GM13977 (cell line): ENCODE data around the gene SPATS2L.

Experiments
- DNase-seq: peaks from one replicate; pipeline ENCODE4 v3.0.0; 2012; ENCODE audit warnings: low spot score
- in situ Hi-C: fragments of 300-500 bp; cut with MboI; formaldehyde crosslinking; loops from one replicate; pipeline ENCODE4 v1.12.0; 2022; ENCODE audit warnings: low sequenced_read_pairs, low pct_unique_long_range_greater_than_20kb, mixed read lengths, inconsistent platforms; ENCODE audit not compliant: unreplicated experiment
- TF ChIP-seq, protein P1 (sequence below): IDR thresholded peaks from 2 replicates; pipeline ENCODE4 v1.5.1; 2012; ENCODE audit warnings: mild to moderate bottlenecking, control low read depth; ENCODE audit not compliant: insufficient read depth; ENCODE audit errors: extremely low read depth, missing control alignments

The SPATS2L gene

GRCh38 chr2:200488169-200488568 lies 181.7 kb downstream of the SPATS2L start:
- in situ Hi-C loops, result loop anchor here (5.0 kb wide), 1 partner anchor 511 kb away; no protein-coding TSS in a partner anchor
- no peak for DNase-seq
- TF ChIP-seq, protein P1, sequence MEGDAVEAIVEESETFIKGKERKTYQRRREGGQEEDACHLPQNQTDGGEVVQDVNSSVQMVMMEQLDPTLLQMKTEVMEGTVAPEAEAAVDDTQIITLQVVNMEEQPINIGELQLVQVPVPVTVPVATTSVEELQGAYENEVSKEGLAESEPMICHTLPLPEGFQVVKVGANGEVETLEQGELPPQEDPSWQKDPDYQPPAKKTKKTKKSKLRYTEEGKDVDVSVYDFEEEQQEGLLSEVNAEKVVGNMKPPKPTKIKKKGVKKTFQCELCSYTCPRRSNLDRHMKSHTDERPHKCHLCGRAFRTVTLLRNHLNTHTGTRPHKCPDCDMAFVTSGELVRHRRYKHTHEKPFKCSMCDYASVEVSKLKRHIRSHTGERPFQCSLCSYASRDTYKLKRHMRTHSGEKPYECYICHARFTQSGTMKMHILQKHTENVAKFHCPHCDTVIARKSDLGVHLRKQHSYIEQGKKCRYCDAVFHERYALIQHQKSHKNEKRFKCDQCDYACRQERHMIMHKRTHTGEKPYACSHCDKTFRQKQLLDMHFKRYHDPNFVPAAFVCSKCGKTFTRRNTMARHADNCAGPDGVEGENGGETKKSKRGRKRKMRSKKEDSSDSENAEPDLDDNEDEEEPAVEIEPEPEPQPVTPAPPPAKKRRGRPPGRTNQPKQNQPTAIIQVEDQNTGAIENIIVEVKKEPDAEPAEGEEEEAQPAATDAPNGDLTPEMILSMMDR, result no peak

DNA sequence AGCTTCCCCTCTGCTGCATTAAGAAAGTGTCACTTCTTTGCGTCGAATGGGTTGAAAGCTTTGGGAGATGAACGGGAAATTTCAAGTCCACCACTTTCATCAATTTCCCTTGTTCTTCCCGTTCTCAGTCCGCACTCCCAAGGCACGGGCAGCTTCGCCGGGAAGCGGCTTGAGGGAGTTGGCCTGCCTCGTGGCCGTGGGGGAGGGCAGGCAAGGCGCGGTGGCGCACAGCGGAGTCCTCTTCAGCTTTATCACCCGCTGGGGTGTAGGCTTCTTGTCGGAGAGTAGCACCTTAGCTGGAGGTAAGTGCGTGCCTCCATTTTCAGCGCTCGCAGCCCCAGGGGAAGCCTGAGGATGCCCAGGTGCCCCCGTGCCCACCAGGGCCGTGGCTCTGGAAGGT lies 183.5 kb downstream of the SPATS2L start:
- DNase-seq, result no peak
- TF ChIP-seq, protein P1, result no peak
- in situ Hi-C loops, result no loop called here

- in situ Hi-C loops, result no loop called here
- DNase-seq, result no peak
- TF ChIP-seq, protein P1, result no peak
Measured at GRCh38 chr2:200492656-200493055, 186.2 kb downstream of the SPATS2L start.

GRCh38 chr2:200494048-200494447 lies 187.6 kb downstream of the SPATS2L start:
- in situ Hi-C loops, result no loop called here
- no peak for DNase-seq

GRCh38 chr2:200496696-200497095 lies 190.2 kb downstream of the SPATS2L start:
- in situ Hi-C loops, result no loop called here
- TF ChIP-seq, protein P1, result no peak
- no peak for DNase-seq

More at GRCh38 chr2:200494048-200494447, 187.6 kb downstream of the SPATS2L start:
- TF ChIP-seq, protein P1, result no peak

- TF ChIP-seq, protein P1, result no peak
- in situ Hi-C loops, result no loop called here
- no peak for DNase-seq
Measured at GRCh38 chr2:200498402-200499162, 192.1 kb downstream of the SPATS2L start.

DNA sequence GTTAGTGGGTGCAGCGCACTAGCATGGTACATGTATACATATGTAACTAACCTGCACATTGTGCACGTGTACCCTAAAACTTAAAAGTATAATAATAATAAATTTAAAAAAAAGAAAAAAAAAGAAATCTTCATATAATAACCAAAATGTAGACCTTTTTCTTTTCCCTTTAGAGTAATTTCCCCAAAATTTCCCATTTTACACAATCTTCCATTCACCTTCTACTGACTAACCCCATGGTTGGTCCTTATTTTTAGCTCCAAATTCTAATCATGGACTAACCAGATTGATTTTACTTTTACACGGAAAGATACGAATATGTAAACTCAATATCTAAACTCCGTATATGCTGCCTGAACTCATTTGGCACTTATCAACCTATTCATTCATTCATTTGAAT lies 195.7 kb downstream of the SPATS2L start:
- in situ Hi-C loops, result no loop called here
- DNase-seq, result no peak
- TF ChIP-seq, protein P1, result no peak
